HG03103 (cell line): Measurements from ENCODE around the gene DNASE2.

Experiments
- ATAC-seq: cut with Tn5 transposase; IDR thresholded peaks from one replicate; pipeline ENCODE4 v1.9.1; 2021; ENCODE audit warnings: low read depth; ENCODE audit not compliant: unreplicated experiment

DNASE2 gene

GRCh38 chr19:12836529-12836863 is 44.8 kb downstream of the DNASE2 start:
- no peak for ATAC-seq

GRCh38 chr19:12834976-12835757 is 46.1 kb downstream of the DNASE2 start:
- ATAC-seq: no peak

- ATAC-seq: no peak
These were observed 46.7 kb downstream of the DNASE2 start, which contains the start of gene RTBDN for GRCh38 chr19:12834566-12834943. RTBDN (minus strand) TSS chr19:12834579; CDS start chr19:12829979, 4,600 bp downstream.

GRCh38 chr19:12833738-12834565 is 47.3 kb downstream of the DNASE2 start:
- ATAC-seq: no peak

GRCh38 chr19:12833418-12833737 is 47.9 kb downstream of the DNASE2 start:
- no peak for ATAC-seq

GRCh38 chr19:12828494-12828893 is 52.8 kb downstream of the DNASE2 start:
- ATAC-seq: no peak

GRCh38 chr19:12825254-12826131 is 55.8 kb downstream of the DNASE2 start:
- no peak for ATAC-seq
